K562 (cell line): ENCODE data around the gene SLCO2B1. TPM values are rescaled to one million over a fixed set of nuclear protein-coding genes. Genes with fewer than 3 reads are reported as not detected.

Experiments used
- ATAC-seq: fragments of 200-7000 bp; cut with Tn5 transposase; 3 replicates; pipeline ENCODE4 v1.9.1; 2020; ENCODE audit warnings: moderate library complexity
- BruUV-seq: library from RNA; stranded (reverse); fragments of 400-500 nt; replicated peaks from 2 replicates; lab custom pipeline; 2021; lab: Mats Ljungman, UMichigan
- CTCF ChIA-PET: fragments of 300-600 bp; formaldehyde crosslinking; extraction: SDS; loops from one replicate; lab custom pipeline; 2021; ENCODE audit warnings: low intra/inter-chr PET ratio; lab: Yijun Ruan, JAX
- POLR2A ChIA-PET: fragments of 300-600, 350-650 bp; sonication (Branson Sonifier 250); formaldehyde crosslinking; extraction: SDS; loops from one replicate; lab custom pipeline; 2021; ENCODE audit warnings: antibody characterized with exemption, inconsistent platforms; lab: Yijun Ruan, JAX
- DNase-seq, 4 experiments: peaks; one replicate each; pipeline versions ENCODE4 v3.0.0 to v3.0.0-alpha.2; 2011 to 2018; ENCODE audit warnings: low spot score in 3 of 4, mixed read lengths in 3 of 4; ENCODE audit errors: extremely low read depth in 1 of 4
- FAIRE-seq: peaks from 2 replicates; lab custom pipeline; 2011; peaks lifted over from hg19 to GRCh38; lab: Jason Lieb, UNC
- H2AFZ ChIP-seq: 2 replicates; pipeline ENCODE4 v1.6.0; 2011; ENCODE audit warnings: low read depth, low read length, control low read depth, inconsistent platforms
- H3K27ac ChIP-seq: fragments of 200-600 bp; 3 replicates; pipeline ENCODE4 v1.8.0; 2011; ENCODE audit warnings: low read depth, mild to moderate bottlenecking, control low read depth, inconsistent platforms, low read length, moderate library complexity, mixed read lengths; ENCODE audit errors: extremely low read depth
- H3K27me3 ChIP-seq, 2 experiments: fragments of 300-600 bp in 1 of 2; 2 replicates in 1 of 2; 3 replicates in 1 of 2; pipeline versions ENCODE4 v1.6.0 to v1.8.0; 2011; ENCODE audit warnings: inconsistent platforms in 2 of 2, low read length in 2 of 2, mild to moderate bottlenecking in 1 of 2, mixed read lengths in 1 of 2, moderate library complexity in 1 of 2; ENCODE audit not compliant: control insufficient read depth in 2 of 2, insufficient read depth in 2 of 2
- H3K36me3 ChIP-seq: fragments of 300-600 bp; 3 replicates; pipeline ENCODE4 v1.8.0; 2011; ENCODE audit warnings: mild to moderate bottlenecking, low read length, inconsistent platforms; ENCODE audit not compliant: control insufficient read depth, insufficient read depth
- H3K4me1 ChIP-seq, 2 experiments: fragments of 200-600 bp in 1 of 2; replicated peaks in 1 of 2; 2 replicates in 1 of 2; 3 replicates in 1 of 2; pipeline versions ENCODE4 v1.5.1 to v1.8.0; 2011; ENCODE audit warnings: inconsistent platforms in 2 of 2, low read length in 2 of 2, mild to moderate bottlenecking in 1 of 2, mixed read lengths in 1 of 2, moderate library complexity in 1 of 2; ENCODE audit not compliant: control insufficient read depth in 2 of 2, insufficient read depth in 2 of 2
- H3K4me2 ChIP-seq: 2 replicates; pipeline ENCODE4 v1.6.1; 2011; ENCODE audit warnings: low read length, control low read depth, inconsistent platforms, mixed read lengths; ENCODE audit not compliant: insufficient read depth
- H3K4me3 ChIP-seq: fragments of 200-600 bp; sonication (generic), shearing (Covaris generic); 2 replicates; pipeline ENCODE4 v1.5.1; 2016; ENCODE audit warnings: control low read depth, inconsistent platforms
- H3K79me2 ChIP-seq: fragments of 200-600 bp; 3 replicates; pipeline ENCODE4 v1.8.0; 2011; ENCODE audit warnings: low read length, inconsistent platforms; ENCODE audit not compliant: control insufficient read depth, insufficient read depth
- H3K9ac ChIP-seq, 2 experiments: 2 replicates each; pipeline versions ENCODE4 v1.6.0 to v1.6.1; 2011; ENCODE audit warnings: low read depth in 2 of 2, low read length in 2 of 2, control low read depth in 1 of 2, inconsistent platforms in 1 of 2, mild to moderate bottlenecking in 1 of 2, mixed read lengths in 1 of 2; ENCODE audit not compliant: insufficient read depth in 1 of 2
- H3K9me1 ChIP-seq: one replicate; pipeline ENCODE4 v1.6.0; 2011; ENCODE audit warnings: inconsistent platforms, mild to moderate bottlenecking, low read length, moderate library complexity; ENCODE audit not compliant: control insufficient read depth, insufficient read depth
- H3K9me3 ChIP-seq: replicated peaks from 2 replicates; pipeline ENCODE4 v1.5.1; 2011; ENCODE audit warnings: low read depth, low read length, inconsistent platforms; ENCODE audit not compliant: control insufficient read depth, insufficient read depth
- H4K20me1 ChIP-seq: replicated peaks from 2 replicates; pipeline ENCODE4 v1.6.1; 2011; ENCODE audit warnings: low read length, inconsistent platforms, mixed read lengths; ENCODE audit not compliant: control insufficient read depth, insufficient read depth
- ATF3 ChIP-seq, 2 experiments: fragments of 450-650 bp in 1 of 2; sonication (generic) in 1 of 2; formaldehyde crosslinking in 1 of 2; IDR thresholded peaks in 1 of 2; conservative IDR thresholded peaks in 1 of 2; 2 replicates each; pipeline versions ENCODE4 v1.6.1 to v1.8.1; 2016 to 2023; ENCODE audit warnings: mild to moderate bottlenecking in 2 of 2, moderate library complexity in 2 of 2, inconsistent platforms in 1 of 2, missing genetic modification reagents in 1 of 2
- BCLAF1 ChIP-seq, 2 experiments: fragments of 450-650 bp in 1 of 2; IDR thresholded peaks; 2 replicates each; pipeline ENCODE4 v1.6.1; 2011 to 2017; ENCODE audit warnings: low read depth in 2 of 2, antibody characterized with exemption in 1 of 2, borderline replicate concordance in 1 of 2, low read length in 1 of 2, mild to moderate bottlenecking in 1 of 2, mixed read lengths in 1 of 2; ENCODE audit not compliant: control insufficient read depth in 1 of 2
- CBX5 ChIP-seq: IDR thresholded peaks from 2 replicates; pipeline ENCODE4 v1.6.1; 2014; ENCODE audit warnings: low read depth, borderline replicate concordance
- CEBPG ChIP-seq, 3 experiments: fragments of 200-800 bp in 1 of 3; sonication (Bioruptor generic) in 1 of 3; sonication (generic) in 1 of 3; formaldehyde crosslinking in 1 of 3; IDR thresholded peaks in 2 of 3; conservative IDR thresholded peaks in 1 of 3; 2 replicates each; pipeline versions ENCODE4 v1.6.1 to v1.8.0; 2016 to 2022; ENCODE audit warnings: missing compliant biosample characterization in 2 of 3, missing genetic modification characterization in 2 of 3, mild to moderate bottlenecking in 1 of 3, missing genetic modification reagents in 1 of 3
- CTCF ChIP-seq, 3 experiments: IDR thresholded peaks in 2 of 3; conservative IDR thresholded peaks in 1 of 3; 2 replicates each; pipeline ENCODE4 v1.5.1; 2011 to 2012; ENCODE audit warnings: low read length in 3 of 3, mild to moderate bottlenecking in 3 of 3, control low read depth in 2 of 3, improper control_type of control experiment in 1 of 3, inconsistent platforms in 1 of 3, low read depth in 1 of 3, mixed read lengths in 1 of 3, moderate library complexity in 1 of 3; ENCODE audit not compliant: insufficient read depth in 2 of 3
- ZNF174 ChIP-seq: fragments of 250-450 bp; sonication (Bioruptor Pico); IDR thresholded peaks from 2 replicates; pipeline ENCODE4 v1.4.0; 2020; ENCODE audit warnings: mild to moderate bottlenecking
- ZNF282 ChIP-seq: sonication (generic); formaldehyde crosslinking; IDR thresholded peaks from 2 replicates; pipeline ENCODE4 v1.8.1; 2023; ENCODE audit warnings: missing genetic modification reagents
- WGBS: fragments of 100-300 bp; shearing (Covaris generic); methylation state at CpG from one replicate; pipeline ENCODE4 v1.1.6; 2016; ENCODE audit warnings: low coverage, mixed read lengths; ENCODE audit not compliant: insufficient coverage; ENCODE audit errors: missing lambda C conversion rate; 5-methylcytosine and 5-hydroxymethylcytosine counted together
- in situ Hi-C: fragments of 300-500 bp; cut with MboI; formaldehyde crosslinking; loops from 4 replicates; pipeline ENCODE4 v1.15.0; 2018; ENCODE audit warnings: inconsistent platforms, mixed read lengths
- intact Hi-C: fragments of 100-400 bp; cut with micrococcal nuclease; formaldehyde crosslinking; loops from 2 replicates; pipeline ENCODE4 v1.14.2; 2022
- polyA plus RNA-seq, 8 experiments: library from polyadenylated mRNA; depleted of rRNA in 4 of 8; stranded (reverse) in 5 of 8; unstranded in 3 of 8; fragments of >200 nt; fragmentation: Nextera tagmentation in 2 of 8; fragmentation: Illumina TruSeq in 1 of 8; extraction: Ambion mirVana in 2 of 8; extraction: Trizol in 1 of 8; gene quantifications; 2 replicates each; pipeline versions ENCODE4 v1.2.1 to v1.2.3, GENCODE V29; 2011 to 2014; ENCODE audit warnings: inconsistent platforms in 1 of 8, missing spikeins in 1 of 8
- total RNA-seq, 7 experiments: library from RNA; depleted of rRNA in 6 of 7; stranded (reverse); fragments of >200 nt in 6 of 7; fragmentation: Illumina TruSeq in 2 of 7; extraction: Trizol in 2 of 7; gene quantifications; 2 replicates each; pipeline versions ENCODE4 v1.2.1 to v1.2.3, GENCODE V29; 2011 to 2021; ENCODE audit warnings: low replicate concordance in 1 of 7
- TF ChIP-seq, protein P1 (sequence below), 3 experiments: fragments of 200-800 bp in 1 of 3; sonication (Bioruptor generic) in 1 of 3; sonication (generic) in 1 of 3; formaldehyde crosslinking in 1 of 3; IDR thresholded peaks; 2 replicates each; pipeline versions ENCODE4 v1.6.1 to v1.8.0; 2016 to 2022; ENCODE audit warnings: mild to moderate bottlenecking in 2 of 3, missing compliant biosample characterization in 2 of 3, missing genetic modification characterization in 2 of 3, missing genetic modification reagents in 1 of 3
- TF ChIP-seq, protein P2 (sequence below): fragments of 250-450 bp; sonication (Bioruptor Pico); IDR thresholded peaks from 2 replicates; pipeline ENCODE4 v1.5.0; 2021; ENCODE audit warnings: mild to moderate bottlenecking, borderline replicate concordance

SLCO2B1 gene
- total and polyA plus RNA-seq, 9 of the 15 experiments (the other 6 are each of a cell fraction or from before 2014, with no cell fraction given), result 0.70 to 14.7 (median 7.6) TPM

DNA sequence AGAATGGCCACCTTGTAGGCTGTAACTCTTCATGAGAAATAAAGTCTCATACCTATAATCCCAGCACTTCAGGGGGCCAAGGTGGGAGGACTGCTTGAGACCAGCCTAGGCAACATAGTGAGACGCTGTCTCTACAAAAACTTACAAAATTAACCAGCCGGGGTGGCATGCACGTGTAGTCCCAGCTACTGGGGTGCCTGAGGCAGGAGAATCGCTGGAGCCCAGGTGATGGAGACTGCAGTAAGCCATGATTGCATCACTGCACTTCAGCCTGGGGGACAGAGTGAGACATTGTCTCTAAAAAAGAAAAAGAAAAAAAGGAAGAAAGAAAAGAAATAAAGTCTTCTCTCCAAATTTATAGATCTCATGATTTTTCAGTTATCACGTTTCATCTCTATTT, 4.2 kb upstream of the SLCO2B1 start:
- in situ Hi-C loops, result loop anchor here (10.0 kb wide), 1 partner anchor 58 kb away; no protein-coding TSS in a partner anchor
- FAIRE-seq (no peak), ATAC-seq (no peak), DNase-seq (no peak)
- Histone ChIP-seq H3K9ac (no peak overlapping the region), H2AFZ (no peak overlapping the region), H3K4me2 (no peak overlapping the region), H3K4me3 (no peak overlapping the region), H3K27me3 (no peaks in the 10 kb centered on the region), H3K9me3 (no peaks in the 10 kb centered on the region), H3K9me1 (no peaks in the 10 kb centered on the region), H3K36me3 (no peaks in the 10 kb centered on the region), H3K4me1 (peaks cover 15 to 30% of the 10 kb centered on the region in 2 experiments; a peak in 4 of 5 replicates), H3K27ac (no peak overlapping the region), H4K20me1 (no peaks in the 10 kb centered on the region), H3K79me2 (no peaks in the 10 kb centered on the region)
- peak; percentile 48 for TF ChIP-seq ATF3 (IDR thresholded peaks at IDR 0.05)
- TF ChIP-seq ATF3 (CRISPR knock-in tag; conservative IDR thresholded peaks at IDR 0.05), result no peak
- TF ChIP-seq, protein P1, sequence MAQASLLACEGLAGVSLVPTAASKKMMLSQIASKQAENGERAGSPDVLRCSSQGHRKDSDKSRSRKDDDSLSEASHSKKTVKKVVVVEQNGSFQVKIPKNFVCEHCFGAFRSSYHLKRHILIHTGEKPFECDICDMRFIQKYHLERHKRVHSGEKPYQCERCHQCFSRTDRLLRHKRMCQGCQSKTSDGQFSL (CRISPR knock-in tag; IDR thresholded peaks at IDR 0.05), result no peak
- TF ChIP-seq, protein P1 (tag; IDR thresholded peaks at IDR 0.05), result no peak
- TF ChIP-seq BCLAF1 (IDR thresholded peaks at IDR 0.05; ENCODE audit: borderline replicate concordance in 1 of 2, control insufficient read depth in 1 of 2, low read depth in 2 of 2, low read length in 1 of 2), result no peak
- no peak for TF ChIP-seq CTCF (IDR thresholded peaks at IDR 0.05 in 2 of 3, conservative IDR thresholded peaks at IDR 0.05 in 1 of 3; ENCODE audit: insufficient read depth in 2 of 3, low read depth in 1 of 3, low read length in 3 of 3)
- TF ChIP-seq ZNF174 (CRISPR knock-in tag), result no peak
- TF ChIP-seq CEBPG (CRISPR knock-in tag; IDR thresholded peaks at IDR 0.05), result no peak
- TF ChIP-seq CEBPG (tag; conservative IDR thresholded peaks at IDR 0.05 in 1 of 2, IDR thresholded peaks at IDR 0.05 in 1 of 2), result 0 out of 4 replicates have a peak, but pooled peaks of 1 of the 2 experiments have one; percentile 23
- TF ChIP-seq CBX5, result no peak
- TF ChIP-seq, protein P2, sequence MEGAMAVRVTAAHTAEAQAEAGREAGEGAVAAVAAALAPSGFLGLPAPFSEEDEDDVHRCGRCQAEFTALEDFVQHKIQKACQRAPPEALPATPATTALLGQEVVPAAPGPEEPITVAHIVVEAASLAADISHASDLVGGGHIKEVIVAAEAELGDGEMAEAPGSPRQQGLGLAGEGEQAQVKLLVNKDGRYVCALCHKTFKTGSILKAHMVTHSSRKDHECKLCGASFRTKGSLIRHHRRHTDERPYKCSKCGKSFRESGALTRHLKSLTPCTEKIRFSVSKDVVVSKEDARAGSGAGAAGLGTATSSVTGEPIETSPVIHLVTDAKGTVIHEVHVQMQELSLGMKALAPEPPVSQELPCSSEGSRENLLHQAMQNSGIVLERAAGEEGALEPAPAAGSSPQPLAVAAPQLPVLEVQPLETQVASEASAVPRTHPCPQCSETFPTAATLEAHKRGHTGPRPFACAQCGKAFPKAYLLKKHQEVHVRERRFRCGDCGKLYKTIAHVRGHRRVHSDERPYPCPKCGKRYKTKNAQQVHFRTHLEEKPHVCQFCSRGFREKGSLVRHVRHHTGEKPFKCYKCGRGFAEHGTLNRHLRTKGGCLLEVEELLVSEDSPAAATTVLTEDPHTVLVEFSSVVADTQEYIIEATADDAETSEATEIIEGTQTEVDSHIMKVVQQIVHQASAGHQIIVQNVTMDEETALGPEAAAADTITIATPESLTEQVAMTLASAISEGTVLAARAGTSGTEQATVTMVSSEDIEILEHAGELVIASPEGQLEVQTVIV, result no peak
- TF ChIP-seq ZNF282, result no peak
- ChIA-PET CTCF (interaction anchor here (5.4 kb wide), 1 partner anchor 102 kb away, joined by 39 read pairs; no protein-coding TSS in a partner anchor), POLR2A (interaction anchor here (0.6 to 2.2 kb wide), 7 partner anchors 9 to 265 kb away, joined by 3 to 7 read pairs (median 4); no protein-coding TSS in a partner anchor)
- no TSS peak for BruUV-seq
- intact Hi-C loops, result no loop called here
- WGBS, result 22% methylated on average over 5 of the region's 5 CpGs
